Brain microvascular endothelial cell (primary cell): ENCODE measurements around the gene ZBTB7C.

Experiments
- DNase-seq: peaks from one replicate; pipeline ENCODE4 v3.0.0-alpha.2; 2020
- H3K27ac ChIP-seq: fragments of 250-450 bp; sonication (Bioruptor Pico); 2 replicates; pipeline ENCODE4 v1.5.1; 2020; ENCODE audit warnings: mild to moderate bottlenecking, moderate library complexity
- H3K27me3 ChIP-seq: fragments of 250-450 bp; sonication (Bioruptor Pico); replicated peaks from 2 replicates; pipeline ENCODE4 v1.5.1; 2020; ENCODE audit warnings: mild to moderate bottlenecking
- H3K36me3 ChIP-seq: fragments of 250-450 bp; sonication (Bioruptor Pico); replicated peaks from 2 replicates; pipeline ENCODE4 v1.5.1; 2020; ENCODE audit warnings: mild to moderate bottlenecking
- H3K4me3 ChIP-seq: 2 replicates; pipeline ENCODE4 v1.5.1; 2011; ENCODE audit warnings: low read depth, mild to moderate bottlenecking, control low read depth, low read length, moderate library complexity
- in situ Hi-C: cut with HindIII; loops from 2 replicates; pipeline ENCODE4 v1.10.0; 2017; ENCODE audit warnings: low sequenced_read_pairs, low pct_ligation_motif_present
- TF ChIP-seq, protein P1 (sequence below): IDR thresholded peaks from 2 replicates; pipeline ENCODE4 v1.5.1; 2011; ENCODE audit warnings: low read depth, mild to moderate bottlenecking, moderate library complexity, low read length, control low read depth, inconsistent platforms; ENCODE audit errors: missing control alignments

Gene ZBTB7C

DNA sequence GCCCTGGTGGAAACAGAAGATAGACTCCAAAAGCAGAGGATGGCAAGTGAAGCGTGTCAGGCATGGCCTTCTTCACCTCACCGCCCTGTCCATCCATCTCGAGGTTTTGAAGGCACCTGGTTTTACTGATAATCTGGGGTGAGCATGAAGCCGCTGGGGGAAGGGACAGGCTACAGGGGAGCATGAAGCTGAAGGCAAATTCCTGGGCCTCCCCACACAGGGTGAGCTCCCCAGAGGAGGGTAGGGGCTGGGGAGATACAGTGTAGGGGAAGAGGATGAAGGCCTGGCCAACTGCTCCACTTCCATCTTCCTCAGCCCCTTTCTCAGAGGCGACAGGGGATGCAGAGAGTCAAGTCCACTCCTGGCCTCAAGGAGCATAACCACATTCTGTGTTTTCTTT lies 250.5 kb downstream of the ZBTB7C start:
- no peaks in the 10 kb centered on the region for H3K36me3 ChIP-seq
- no peak overlapping the region for H3K4me3 ChIP-seq
- DNase-seq, result no peak
- TF ChIP-seq, protein P1, sequence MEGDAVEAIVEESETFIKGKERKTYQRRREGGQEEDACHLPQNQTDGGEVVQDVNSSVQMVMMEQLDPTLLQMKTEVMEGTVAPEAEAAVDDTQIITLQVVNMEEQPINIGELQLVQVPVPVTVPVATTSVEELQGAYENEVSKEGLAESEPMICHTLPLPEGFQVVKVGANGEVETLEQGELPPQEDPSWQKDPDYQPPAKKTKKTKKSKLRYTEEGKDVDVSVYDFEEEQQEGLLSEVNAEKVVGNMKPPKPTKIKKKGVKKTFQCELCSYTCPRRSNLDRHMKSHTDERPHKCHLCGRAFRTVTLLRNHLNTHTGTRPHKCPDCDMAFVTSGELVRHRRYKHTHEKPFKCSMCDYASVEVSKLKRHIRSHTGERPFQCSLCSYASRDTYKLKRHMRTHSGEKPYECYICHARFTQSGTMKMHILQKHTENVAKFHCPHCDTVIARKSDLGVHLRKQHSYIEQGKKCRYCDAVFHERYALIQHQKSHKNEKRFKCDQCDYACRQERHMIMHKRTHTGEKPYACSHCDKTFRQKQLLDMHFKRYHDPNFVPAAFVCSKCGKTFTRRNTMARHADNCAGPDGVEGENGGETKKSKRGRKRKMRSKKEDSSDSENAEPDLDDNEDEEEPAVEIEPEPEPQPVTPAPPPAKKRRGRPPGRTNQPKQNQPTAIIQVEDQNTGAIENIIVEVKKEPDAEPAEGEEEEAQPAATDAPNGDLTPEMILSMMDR, result no peak
- in situ Hi-C loops, result no loop called here
- H3K27me3 ChIP-seq, result no peaks in the 10 kb centered on the region
- H3K27ac ChIP-seq, result no peak overlapping the region

DNA sequence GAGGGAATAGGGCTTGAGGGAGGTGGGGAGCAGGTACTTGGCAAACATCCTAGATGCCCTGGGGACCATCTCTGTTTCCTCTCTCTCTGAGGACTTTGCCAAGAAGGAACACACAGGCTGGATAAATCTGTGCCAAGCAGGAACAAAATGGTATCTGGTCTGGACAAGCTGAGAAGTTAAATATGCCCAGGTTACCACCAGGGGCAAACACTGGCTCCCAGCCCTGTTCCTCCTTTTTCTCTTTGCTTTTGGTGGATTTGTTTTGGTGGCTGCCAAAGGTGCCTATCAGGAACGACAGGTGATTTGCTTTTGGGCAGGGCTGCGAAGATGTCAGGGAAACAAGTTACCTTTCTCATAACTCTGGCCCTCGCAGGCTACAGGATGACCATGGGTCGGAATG lies 251.2 kb downstream of the ZBTB7C start:
- Histone ChIP-seq H3K4me3 (no peak overlapping the region), H3K36me3 (no peaks in the 10 kb centered on the region), H3K27ac (no peak overlapping the region), H3K27me3 (no peaks in the 10 kb centered on the region)
- no peak for DNase-seq
- TF ChIP-seq, protein P1, result no peak
- in situ Hi-C loops, result no loop called here

DNA sequence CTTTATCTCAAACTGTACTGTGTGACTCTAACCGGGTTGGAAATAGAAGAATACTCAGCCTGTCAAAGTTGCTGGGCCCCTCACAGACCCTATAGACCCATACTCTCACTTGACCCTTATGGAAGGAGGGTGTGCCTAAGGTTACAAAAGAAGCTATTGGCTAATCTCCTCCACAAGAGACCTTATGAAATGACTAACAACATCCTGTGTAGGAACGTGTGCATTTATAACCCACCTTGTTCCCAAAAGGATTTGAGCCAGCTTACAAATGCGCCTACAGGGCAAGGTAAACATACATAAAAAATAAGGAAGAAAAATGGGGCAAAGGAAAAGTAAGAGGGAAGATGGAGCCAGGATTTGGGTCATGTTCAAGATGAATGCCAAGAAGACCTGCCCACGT lies 253.3 kb downstream of the ZBTB7C start:
- in situ Hi-C loops, result no loop called here
- no peak for DNase-seq
- no peak overlapping the region for H3K4me3 ChIP-seq
- TF ChIP-seq, protein P1, result no peak
- no peaks in the 10 kb centered on the region for H3K27me3 ChIP-seq
- no peak overlapping the region for H3K27ac ChIP-seq
- H3K36me3 ChIP-seq, result no peaks in the 10 kb centered on the region

DNA sequence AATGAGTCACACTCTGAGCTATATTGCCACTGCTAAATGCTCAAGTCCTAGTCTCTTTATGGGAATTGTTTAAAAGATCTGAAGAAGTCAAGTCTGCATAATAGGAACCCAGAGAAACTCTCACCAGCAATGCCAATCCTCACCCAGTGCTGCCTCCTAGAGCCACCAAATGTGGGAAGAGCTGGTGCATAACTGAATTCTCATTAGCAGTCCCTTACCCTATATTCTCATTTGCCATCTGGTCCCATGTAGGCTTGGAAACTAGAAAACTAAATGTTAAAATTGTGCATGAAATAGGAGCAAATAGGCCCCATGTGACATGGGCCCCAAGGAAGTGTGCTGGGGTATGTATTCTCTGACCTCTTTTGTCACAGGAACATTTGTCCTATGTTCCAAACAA lies 254.4 kb downstream of the ZBTB7C start:
- no peak for DNase-seq
- no peaks in the 10 kb centered on the region for H3K36me3 ChIP-seq
- no peak overlapping the region for H3K27ac ChIP-seq
- H3K4me3 ChIP-seq, result no peak overlapping the region
- no peaks in the 10 kb centered on the region for H3K27me3 ChIP-seq
- TF ChIP-seq, protein P1, result no peak
- in situ Hi-C loops, result no loop called here

DNA sequence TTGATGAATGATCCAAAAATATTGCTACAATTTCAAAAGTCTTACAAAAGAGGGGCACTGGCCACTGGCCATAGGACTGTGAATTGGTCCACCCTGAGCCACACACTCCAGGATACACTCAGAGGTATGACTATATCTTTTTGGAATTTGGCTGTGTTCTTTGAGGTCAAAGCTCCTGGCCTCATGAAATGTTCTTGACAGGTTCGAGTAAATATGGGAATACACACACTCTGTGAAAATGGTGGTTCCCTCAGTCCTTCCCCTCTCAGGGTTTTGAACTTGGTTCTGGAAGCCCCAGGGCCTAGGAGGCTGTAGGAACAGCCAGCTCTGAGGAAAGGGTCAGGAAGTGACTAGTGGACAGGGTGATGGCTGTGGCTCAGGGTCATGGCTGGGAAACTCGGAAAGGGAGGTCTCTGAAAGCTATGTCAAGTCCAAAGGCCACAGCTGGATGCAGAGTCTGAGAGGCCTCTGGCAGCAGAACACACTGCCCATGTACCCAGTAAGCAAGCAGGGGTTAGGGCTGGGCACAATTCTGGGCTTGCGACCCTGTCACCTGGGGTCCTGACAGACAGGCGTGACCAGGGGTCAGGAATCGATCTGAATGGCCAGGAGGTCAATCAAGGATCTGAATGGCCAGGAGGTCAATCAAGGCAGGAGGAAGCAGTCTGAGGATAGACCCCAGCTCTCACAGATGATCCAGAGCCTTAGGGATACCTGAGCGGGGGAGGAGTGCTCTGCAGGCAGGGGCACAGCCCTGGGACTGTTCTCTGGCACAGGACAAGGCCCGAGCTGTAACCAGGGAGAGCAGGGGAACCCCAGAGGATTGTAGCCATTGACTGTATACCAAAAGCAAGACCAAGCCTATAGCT lies 255.3 kb downstream of the ZBTB7C start:
- DNase-seq, result no peak
- H3K36me3 ChIP-seq, result no peaks in the 10 kb centered on the region
- in situ Hi-C loops, result no loop called here
- H3K27ac ChIP-seq, result no peak overlapping the region
- no peak overlapping the region for H3K4me3 ChIP-seq
- TF ChIP-seq, protein P1, result no peak
- no peaks in the 10 kb centered on the region for H3K27me3 ChIP-seq

DNA sequence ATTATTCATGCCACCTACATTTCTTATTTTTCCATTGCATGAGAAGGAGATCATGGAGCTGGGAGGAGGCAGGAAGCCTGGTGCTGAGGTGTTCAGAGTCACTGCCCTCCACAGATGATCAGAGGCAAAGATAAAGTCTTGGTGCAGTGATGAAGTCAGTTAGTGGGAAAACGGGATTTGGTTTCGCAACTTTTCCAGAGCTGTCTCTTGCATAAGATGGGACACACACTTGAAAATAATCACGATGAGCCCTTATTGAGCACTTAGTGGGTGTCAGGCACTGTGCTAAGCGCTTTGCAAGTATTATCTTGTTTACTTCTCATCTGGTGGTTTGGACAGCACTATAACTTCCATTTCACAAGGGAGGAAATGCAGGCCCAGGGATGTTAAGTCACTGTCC lies 256.6 kb downstream of the ZBTB7C start:
- in situ Hi-C loops, result no loop called here
- Histone ChIP-seq H3K4me3 (no peak overlapping the region), H3K36me3 (no peaks in the 10 kb centered on the region), H3K27me3 (no peaks in the 10 kb centered on the region), H3K27ac (no peak overlapping the region)
- DNase-seq, result no peak
- TF ChIP-seq, protein P1, result no peak
